GM12878 (cell line): ENCODE results near the gene CD7. TPM values are rescaled to one million over a fixed set of nuclear protein-coding genes. Genes with fewer than 3 reads are reported as not detected.

ENCODE experiments used
- CBFB ChIP-seq: IDR thresholded peaks from 2 replicates; pipeline ENCODE4 v1.6.1; 2016; ENCODE audit warnings: antibody characterized with exemption, low read depth
- CHD1 ChIP-seq: IDR thresholded peaks from 2 replicates; pipeline ENCODE4 v1.6.1; 2012; ENCODE audit warnings: low read depth, low read length, improper control_type of control experiment
- DPF2 ChIP-seq: fragments of 450-650 bp; IDR thresholded peaks from 2 replicates; pipeline ENCODE4 v1.6.1; 2017; ENCODE audit warnings: mild to moderate bottlenecking
- GATAD2B ChIP-seq: fragments of 450-650 bp; conservative IDR thresholded peaks from 2 replicates; pipeline ENCODE4 v1.6.1; 2017; ENCODE audit warnings: low read depth, mild to moderate bottlenecking, moderate library complexity
- IKZF1 ChIP-seq: fragments of 450-650 bp; conservative IDR thresholded peaks from 2 replicates; pipeline ENCODE4 v1.6.1; 2017; ENCODE audit warnings: antibody characterized with exemption, mild to moderate bottlenecking
- IRF4 ChIP-seq: IDR thresholded peaks from 2 replicates; pipeline ENCODE4 v1.6.1; 2011; ENCODE audit warnings: low read depth, low read length
- KAT2A ChIP-seq: conservative IDR thresholded peaks from 2 replicates; pipeline ENCODE4 v1.6.1; 2011; ENCODE audit warnings: low read depth, low read length; ENCODE audit not compliant: control insufficient read depth
- LARP7 ChIP-seq: fragments of 450-650 bp; IDR thresholded peaks from 2 replicates; pipeline ENCODE4 v1.6.1; 2017; ENCODE audit warnings: mild to moderate bottlenecking
- MTA3 ChIP-seq: IDR thresholded peaks from 2 replicates; pipeline ENCODE4 v1.6.1; 2012; ENCODE audit warnings: low read length, inconsistent platforms, borderline replicate concordance
- MXI1 ChIP-seq: fragments of 150-350 bp; IDR thresholded peaks from 2 replicates; pipeline ENCODE4 v1.6.1; 2011; ENCODE audit warnings: low read depth, mild to moderate bottlenecking, inconsistent platforms, low read length, improper control_type of control experiment
- MYB ChIP-seq: fragments of 150-350 bp; IDR thresholded peaks from 2 replicates; pipeline ENCODE4 v1.6.1; 2014; ENCODE audit warnings: mild to moderate bottlenecking, low read depth, low read length, borderline replicate concordance
- NR2C1 ChIP-seq: fragments of 450-650 bp; IDR thresholded peaks from 2 replicates; pipeline ENCODE4 v1.6.1; 2017; ENCODE audit warnings: antibody characterized with exemption, mild to moderate bottlenecking, moderate library complexity
- PKNOX1 ChIP-seq: fragments of 450-650 bp; IDR thresholded peaks from 2 replicates; pipeline ENCODE4 v1.6.1; 2016; ENCODE audit warnings: mild to moderate bottlenecking
- PML ChIP-seq: IDR thresholded peaks from 2 replicates; pipeline ENCODE4 v1.6.1; 2012; ENCODE audit warnings: low read length, inconsistent platforms
- RCOR1 ChIP-seq: conservative IDR thresholded peaks from 2 replicates; pipeline ENCODE4 v1.6.1; 2012; ENCODE audit warnings: low read depth, low read length, improper control_type of control experiment
- RELB ChIP-seq: fragments of 450-650 bp; IDR thresholded peaks from 2 replicates; pipeline ENCODE4 v1.6.1; 2017; ENCODE audit warnings: low read depth, mild to moderate bottlenecking, moderate library complexity
- SIN3A ChIP-seq: IDR thresholded peaks from 2 replicates; pipeline ENCODE4 v1.6.1; 2012; ENCODE audit warnings: low read depth, low read length, improper control_type of control experiment
- SMAD5 ChIP-seq: IDR thresholded peaks from 2 replicates; pipeline ENCODE4 v1.6.1; 2016; ENCODE audit warnings: antibody characterized with exemption, low read depth
- SMARCA5 ChIP-seq: fragments of 450-650 bp; IDR thresholded peaks from 2 replicates; pipeline ENCODE4 v1.6.1; 2017; ENCODE audit warnings: mild to moderate bottlenecking
- SUZ12 ChIP-seq: fragments of 200-600 bp; sonication (generic); IDR thresholded peaks from one replicate; pipeline ENCODE4 v1.6.1; 2018; ENCODE audit warnings: antibody characterized with exemption, mild to moderate bottlenecking; ENCODE audit not compliant: unreplicated experiment
- TARDBP ChIP-seq: IDR thresholded peaks from 2 replicates; pipeline ENCODE4 v1.6.1; 2016; ENCODE audit warnings: borderline replicate concordance
- TBL1XR1 ChIP-seq: IDR thresholded peaks from 2 replicates; pipeline ENCODE4 v1.6.1; 2012; ENCODE audit warnings: low read depth, low read length, improper control_type of control experiment
- WRNIP1 ChIP-seq: IDR thresholded peaks from 2 replicates; pipeline ENCODE4 v1.6.1; 2011; ENCODE audit warnings: low read depth, low read length, improper control_type of control experiment, borderline replicate concordance
- ZBTB33 ChIP-seq: fragments of 450-650 bp; IDR thresholded peaks from 2 replicates; pipeline ENCODE4 v1.6.1; 2017; ENCODE audit warnings: mild to moderate bottlenecking
- ZNF592 ChIP-seq: fragments of 450-650 bp; IDR thresholded peaks from 2 replicates; pipeline ENCODE4 v1.6.1; 2017; ENCODE audit warnings: mild to moderate bottlenecking, moderate library complexity
- polyA plus RNA-seq, 11 experiments: library from polyadenylated mRNA; depleted of rRNA in 4 of 11; unstranded in 6 of 11; stranded (reverse) in 5 of 11; fragments of >200 nt; fragmentation: Nextera tagmentation in 4 of 11; fragmentation: Illumina TruSeq in 1 of 11; extraction: Ambion mirVana in 4 of 11; extraction: Trizol in 1 of 11; gene quantifications; 1 replicate in 1 of 11; 2 replicates in 10 of 11; pipeline versions ENCODE4 v1.2.1 to v1.2.3, GENCODE V29; 2011 to 2016; ENCODE audit warnings: inconsistent platforms in 2 of 11, missing spikeins in 2 of 11, low read depth in 1 of 11
- total RNA-seq, 4 experiments: library from RNA; depleted of rRNA in 3 of 4; stranded (reverse); fragments of >200 nt in 3 of 4; fragmentation: Illumina TruSeq in 1 of 4; extraction: Trizol in 1 of 4; gene quantifications; 2 replicates each; pipeline versions ENCODE4 v1.2.1 to v1.2.3, GENCODE V29; 2013 to 2021

Gene CD7
- total and polyA plus RNA-seq, 10 of the 15 experiments (the other 5 are each of a cell fraction or from before 2014, with no cell fraction given) = 0.33 TPM; not detected in 9

GRCh38 chr17:82300707-82301270 lies 16.6 kb downstream of the CD7 start (continued):
- TF ChIP-seq PML (no peak), RELB (peak; percentile 32; the same call in 1 of the 2 replicates), ZNF592 (0 out of 2 replicates have a peak, but pooled peaks have one; percentile 67), RCOR1 (no peak), CBFB (no peak), MXI1 (no peak), TARDBP (no peak), IKZF1 (peak; percentile 86), DPF2 (peak; percentile 35; the same call in 1 of the 2 replicates), MYB (0 out of 2 replicates have a peak, but pooled peaks have one; percentile 28), PKNOX1 (no peak), TBL1XR1 (no peak), WRNIP1 (no peak), SMARCA5 (no peak; the same call in 1 of the 2 replicates), SIN3A (no peak), MTA3 (no peak), ZBTB33 (peak; percentile 89; the same call in 1 of the 2 replicates), GATAD2B (peak; percentile 92), KAT2A (no peak), IRF4 (no peak), SMAD5 (no peak), CHD1 (no peak), LARP7 (no peak; the same call in 1 of the 2 replicates), SUZ12 (no peak), NR2C1 (no peak)
